GM18520 (cell line): ENCODE results near the gene CGB2.
"Not testable (repeated sequence)": the region's sequence is repeated elsewhere in the genome, so short reads cannot be mapped to it uniquely, and the experiment has no call there.

Experiments
- ATAC-seq: cut with Tn5 transposase; IDR thresholded peaks from one replicate; pipeline ENCODE4 v1.9.1; 2021; ENCODE audit not compliant: unreplicated experiment

Gene CGB2

DNA sequence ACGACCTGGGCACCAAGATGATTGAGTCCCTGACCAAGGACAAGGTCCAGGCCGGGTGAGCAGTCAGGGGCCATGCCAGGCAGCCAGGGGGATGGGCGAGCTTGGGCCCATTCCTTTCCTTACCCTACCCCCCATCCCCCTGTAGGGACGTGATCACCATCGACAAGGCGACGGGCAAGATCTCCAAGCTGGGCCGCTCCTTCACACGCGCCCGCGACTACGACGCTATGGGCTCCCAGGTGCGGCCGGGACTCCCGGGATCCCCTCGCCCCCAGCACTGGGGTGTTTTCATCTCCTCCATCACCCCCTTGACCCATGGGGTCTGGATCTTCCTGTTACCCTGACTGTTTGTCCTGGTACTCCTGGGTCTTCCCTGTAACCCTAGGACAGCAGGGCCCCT lies 21.9 kb upstream of the CGB2 start:
- ATAC-seq: no peak

GRCh38 chr19:49010453-49010852 lies 21.2 kb upstream of the CGB2 start:
- no peak for ATAC-seq

GRCh38 chr19:49011194-49011593 lies 20.5 kb upstream of the CGB2 start:
- ATAC-seq: no peak

GRCh38 chr19:49014123-49014869 lies 17.4 kb upstream of the CGB2 start:
- ATAC-seq: no peak

- ATAC-seq: no peak
These were observed 16.8 kb upstream of the CGB2 start for GRCh38 chr19:49014870-49015255.

DNA sequence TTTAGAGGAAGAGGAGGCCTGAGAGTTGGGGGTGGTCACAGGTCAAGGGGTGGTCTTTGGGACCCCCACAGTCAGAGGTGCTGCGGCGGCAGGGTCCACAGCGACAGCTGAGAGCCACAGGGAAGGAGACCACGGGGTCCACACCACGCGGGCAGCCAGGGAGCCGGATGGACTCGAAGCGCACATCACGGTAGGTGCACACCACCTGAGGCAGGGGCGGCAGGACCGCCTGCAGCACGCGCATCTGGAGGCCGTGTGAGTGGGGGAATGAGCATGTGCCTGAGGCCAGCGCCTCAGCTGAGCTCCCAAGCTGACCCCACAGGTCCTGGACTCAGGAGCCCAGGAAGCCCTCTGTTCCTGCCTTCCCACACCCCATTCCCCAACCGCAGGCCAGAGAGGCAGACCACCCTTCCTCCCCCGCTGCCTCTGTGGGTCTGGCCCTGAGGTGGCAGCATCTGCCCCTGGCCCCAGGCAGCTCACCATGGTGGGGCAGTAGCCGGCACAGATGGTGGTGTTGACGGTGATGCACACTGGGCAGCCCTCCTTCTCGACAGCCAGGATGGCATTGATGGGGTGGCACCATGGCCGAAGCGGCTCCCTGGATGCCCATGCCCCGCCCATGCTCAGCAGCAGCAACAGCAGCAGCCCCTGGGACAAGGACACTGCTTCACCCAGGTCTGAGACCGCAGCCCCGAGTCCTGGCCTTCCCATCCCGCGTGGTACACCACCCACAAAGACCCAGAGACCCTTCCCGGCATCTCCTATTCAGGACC lies 15.4 kb upstream of the CGB2 start:
- ATAC-seq: no peak

DNA sequence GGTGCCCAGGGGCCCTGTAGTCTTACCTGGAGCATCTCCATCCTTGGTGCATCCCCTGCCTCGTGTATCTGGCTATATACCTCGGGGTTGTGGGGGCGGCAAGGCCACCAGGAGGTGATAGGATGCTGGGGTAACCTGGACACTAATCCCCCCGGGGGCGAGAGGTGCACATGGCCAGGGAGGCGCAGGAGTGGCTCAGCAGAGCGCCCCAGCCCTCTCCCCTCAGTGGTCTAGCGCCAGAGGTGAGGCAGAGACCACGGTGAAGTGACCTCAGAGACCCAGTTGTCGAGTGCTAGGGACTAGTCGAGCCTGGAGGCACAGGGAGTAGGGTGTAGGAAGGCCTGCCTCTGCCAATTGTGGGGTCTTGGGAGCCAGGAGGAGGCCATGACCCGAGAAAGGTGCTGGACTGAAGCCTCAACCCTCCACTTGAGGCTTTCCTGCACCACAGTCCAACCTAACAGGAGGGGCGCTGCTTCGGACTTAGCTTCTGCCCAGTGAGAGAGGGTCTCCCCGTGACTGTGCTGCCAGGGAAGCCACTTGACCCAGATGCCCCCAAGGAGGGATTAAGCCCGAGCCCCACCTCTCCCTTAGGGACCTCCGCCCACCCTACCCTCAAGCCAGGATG lies 14.5 kb upstream of the CGB2 start, which contains the start of gene LHB:
Gene LHB (minus strand): TSS at position 51 of the 625 bp plus-strand sequence. CDS start 10 bp downstream, at position 41.
- no peak for ATAC-seq

GRCh38 chr19:49017666-49018351 lies 13.9 kb upstream of the CGB2 start:
- no peak for ATAC-seq

DNA sequence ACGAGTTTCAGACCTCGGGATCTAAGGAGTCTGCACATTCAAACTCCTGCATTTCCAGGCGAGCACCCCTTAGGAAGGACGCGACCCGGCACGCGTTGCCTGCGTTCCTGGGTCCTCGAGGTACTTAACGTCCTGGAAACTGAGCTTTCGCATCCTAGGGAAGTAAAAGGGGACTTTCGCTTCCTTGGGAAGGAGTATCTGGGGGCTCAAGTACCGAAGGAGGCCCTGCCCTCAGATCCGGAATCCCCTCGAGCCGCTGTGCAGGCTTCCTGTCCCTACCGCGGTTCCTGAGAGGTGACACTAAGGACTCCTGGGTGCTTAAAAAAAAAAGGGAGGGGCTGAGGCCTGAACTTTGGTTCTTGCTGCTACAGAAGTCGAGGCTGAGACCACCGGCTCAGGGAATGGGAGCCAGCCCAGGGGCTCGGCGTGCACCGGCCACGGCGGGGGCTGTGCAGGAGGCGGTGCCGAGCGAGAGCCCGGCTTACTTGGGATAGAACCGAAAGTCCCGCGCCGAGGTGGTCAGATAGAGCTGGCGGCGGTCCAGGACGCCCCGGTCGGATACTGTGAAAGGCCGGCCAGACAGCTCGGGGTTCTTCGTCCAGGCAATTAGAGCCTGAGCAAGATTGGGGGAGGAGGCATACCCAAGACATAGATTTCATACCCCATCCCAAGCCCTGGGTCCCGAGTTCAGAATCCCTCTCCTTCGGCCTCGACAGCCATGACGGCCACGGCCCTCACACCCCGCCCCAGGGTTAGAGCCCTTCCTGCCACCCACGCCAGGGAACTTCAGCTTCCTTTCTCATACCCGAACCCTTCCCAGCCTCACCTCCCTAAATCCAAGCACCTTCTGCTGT lies 13.1 kb upstream of the CGB2 start:
- not testable (repeated sequence) for ATAC-seq

DNA sequence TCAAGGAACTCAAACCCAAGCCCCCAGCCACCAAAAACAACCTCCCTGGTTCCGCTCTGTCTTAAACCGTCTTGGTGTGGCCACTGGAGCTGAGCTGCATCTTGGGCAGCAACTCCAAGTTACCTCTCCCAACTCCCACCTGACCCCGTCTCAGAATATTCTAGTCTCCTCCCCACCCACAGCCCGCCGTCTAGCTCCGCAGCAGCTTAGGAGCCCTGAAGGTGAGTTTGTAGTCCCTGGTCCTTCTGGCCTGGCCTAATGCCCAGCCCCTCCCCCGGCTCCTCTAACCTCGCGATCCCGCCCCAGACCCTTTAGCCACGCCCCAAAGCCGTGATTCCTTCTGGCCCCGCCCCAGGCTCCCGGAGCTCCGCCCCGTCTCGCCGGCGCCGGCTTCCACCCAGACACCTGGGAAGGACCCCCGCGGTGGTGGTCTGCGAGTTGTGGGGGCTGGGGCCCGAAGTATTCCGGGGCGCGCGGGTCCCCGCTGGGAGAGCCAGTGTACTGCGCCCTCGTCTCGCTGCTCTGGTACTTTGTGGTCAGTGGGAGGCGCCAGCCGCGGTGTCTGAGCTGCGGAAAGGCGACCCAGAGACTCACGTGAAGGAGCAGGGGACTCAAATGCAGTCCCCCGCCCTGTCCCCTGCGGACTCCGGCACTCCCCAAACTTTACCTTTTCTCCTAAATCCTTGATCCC lies 12.3 kb upstream of the CGB2 start:
- no peak for ATAC-seq

GRCh38 chr19:49020342-49020741 lies 11.3 kb upstream of the CGB2 start:
- ATAC-seq: no peak

GRCh38 chr19:49020931-49021895 lies 10.5 kb upstream of the CGB2 start:
- no peak for ATAC-seq

GRCh38 chr19:49022116-49022515 lies 9.6 kb upstream of the CGB2 start:
- no peak for ATAC-seq

DNA sequence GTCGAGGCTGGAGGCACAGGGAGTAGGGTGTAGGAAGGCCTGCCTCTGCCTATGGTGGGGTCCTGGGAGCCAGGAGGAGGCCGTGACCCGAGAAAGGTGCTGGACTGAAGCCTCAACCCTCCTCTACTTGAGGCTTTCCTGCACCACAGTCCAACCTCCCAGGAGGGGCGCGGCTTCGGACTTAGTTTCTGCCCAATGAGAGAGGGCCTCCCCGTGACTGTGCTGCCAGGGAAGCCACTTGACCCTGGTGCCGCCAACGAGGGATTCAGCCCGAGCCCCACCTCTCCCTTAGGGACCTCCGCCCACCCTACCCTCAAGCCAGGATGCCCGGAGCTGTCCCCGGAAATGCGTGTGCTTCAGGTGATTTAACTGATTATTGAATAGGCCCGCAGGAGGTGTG lies 7.5 kb upstream of the CGB2 start, which contains the start of gene CGB3:
Gene CGB3 (minus strand): TSS at position 101 of the 400 bp plus-strand sequence. CDS start 362 bp downstream, outside the sequence.
- ATAC-seq: not testable (repeated sequence)

DNA sequence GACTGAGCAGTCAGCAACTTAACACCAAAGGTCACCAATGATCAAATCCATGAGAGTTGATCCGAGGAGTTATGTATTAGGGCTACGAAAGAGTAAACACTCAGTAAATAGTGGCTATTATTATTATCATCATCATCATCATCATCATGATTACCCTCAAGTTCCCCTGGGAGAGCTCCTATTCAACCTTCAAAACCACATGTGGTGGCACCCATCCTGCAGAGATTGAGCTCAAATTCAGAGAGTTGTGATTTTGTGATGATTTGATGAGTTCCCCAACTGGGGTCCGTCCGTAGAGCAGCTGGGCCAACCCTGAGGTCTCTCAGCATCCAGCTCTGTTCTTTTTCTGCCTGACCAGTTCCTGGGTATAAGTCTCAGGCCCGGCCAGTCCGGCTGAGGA lies 6.6 kb upstream of the CGB2 start:
- not testable (repeated sequence) for ATAC-seq

DNA sequence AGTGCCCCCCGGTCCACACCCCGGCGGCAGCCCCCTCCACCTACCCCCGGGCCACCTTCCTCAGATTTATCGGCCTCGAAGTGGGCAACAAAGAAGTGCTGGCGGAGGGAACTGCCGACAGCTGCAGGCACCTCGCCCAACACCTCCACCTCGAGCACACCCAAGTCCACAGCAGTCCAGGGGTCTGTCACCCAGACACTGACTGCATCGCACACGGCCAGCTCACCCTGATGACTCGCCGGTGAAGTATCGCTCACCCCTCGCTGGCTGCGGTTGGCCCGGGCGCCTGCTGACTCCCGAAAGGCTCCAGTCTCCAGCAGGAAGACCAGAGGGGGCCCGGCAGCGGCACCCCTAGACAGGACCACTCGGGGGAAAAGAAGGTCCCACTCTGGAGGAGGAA lies 6.1 kb upstream of the CGB2 start:
- ATAC-seq: not testable (repeated sequence)

- ATAC-seq: not testable (repeated sequence)
These were observed 3.0 kb upstream of the CGB2 start for GRCh38 chr19:49028686-49029085.

DNA sequence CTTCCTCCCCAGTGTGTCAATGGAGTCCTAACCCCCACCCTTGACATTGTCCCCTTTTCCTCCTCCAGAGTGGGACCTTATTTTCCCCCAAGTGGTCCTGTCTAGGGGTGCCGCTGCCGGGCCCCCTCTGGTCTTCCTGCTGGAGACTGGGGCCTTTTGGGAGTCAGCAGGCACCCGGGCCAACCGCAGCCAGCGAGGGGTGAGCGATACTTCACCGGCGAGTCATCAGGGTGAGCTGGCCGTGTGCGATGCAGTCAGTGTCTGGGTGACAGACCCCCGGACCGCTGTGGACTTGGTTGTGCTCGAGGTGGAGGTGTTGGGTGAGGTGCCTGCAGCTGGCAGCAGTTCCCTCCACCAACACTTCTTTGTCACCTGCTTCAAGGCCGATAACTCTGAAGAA lies 1.9 kb upstream of the CGB2 start:
- not testable (repeated sequence) for ATAC-seq
